Measurements from ENCODE around the gene TECTB.

GRCh38 chr10:112260831-112261230, 22.4 kb upstream of the TECTB start:
- TF ChIP-seq CTCF (IDR thresholded peaks at IDR 0.05) (no peak), POLR2AphosphoS5 (IDR thresholded peaks at IDR 0.05) (no peak)
